H9 (cell line): ENCODE measurements around the gene MOGAT2. TPM values are rescaled to one million over a fixed set of nuclear protein-coding genes. Genes with fewer than 3 reads are reported as not detected.

ENCODE experiments used
- DNase-seq: peaks from one replicate; pipeline ENCODE4 v3.0.0-alpha.2; 2017
- H2AFZ ChIP-seq: one replicate; pipeline ENCODE4 v1.6.1; 2013; ENCODE audit warnings: mild to moderate bottlenecking, low read length, control low read depth, moderate library complexity
- H2AK5ac ChIP-seq: 2 replicates; pipeline ENCODE4 v1.6.1; 2013; ENCODE audit warnings: low read length, control low read depth, mixed read lengths; ENCODE audit not compliant: insufficient read length
- H2BK120ac ChIP-seq: one replicate; pipeline ENCODE4 v1.6.1; 2013; ENCODE audit warnings: low read depth, mild to moderate bottlenecking, low read length, control low read depth, inconsistent platforms; ENCODE audit not compliant: poor library complexity, severe bottlenecking
- H2BK12ac ChIP-seq: 2 replicates; pipeline ENCODE4 v1.6.1; 2013; ENCODE audit warnings: low read length, control low read depth, mixed read lengths, low read depth; ENCODE audit not compliant: insufficient read length
- H2BK15ac ChIP-seq: 2 replicates; pipeline ENCODE4 v1.6.1; 2013; ENCODE audit warnings: low read depth, low read length, control low read depth
- H2BK20ac ChIP-seq: one replicate; pipeline ENCODE4 v1.6.1; 2013; ENCODE audit warnings: low read depth, mild to moderate bottlenecking, low read length, control low read depth, inconsistent platforms; ENCODE audit not compliant: poor library complexity, severe bottlenecking
- H2BK5ac ChIP-seq: 2 replicates; pipeline ENCODE4 v1.6.1; 2013; ENCODE audit warnings: low read length, control low read depth, mixed read lengths; ENCODE audit not compliant: insufficient read length
- H3K14ac ChIP-seq: 2 replicates; pipeline ENCODE4 v1.6.1; 2013; ENCODE audit warnings: low read length, control low read depth; ENCODE audit not compliant: insufficient read depth
- H3K18ac ChIP-seq: 2 replicates; pipeline ENCODE4 v1.6.1; 2013; ENCODE audit warnings: low read depth, mild to moderate bottlenecking, mixed read lengths, low read length, control low read depth; ENCODE audit not compliant: insufficient read length
- H3K23ac ChIP-seq: 2 replicates; pipeline ENCODE4 v1.6.1; 2013; ENCODE audit warnings: low read length, control low read depth, mixed read lengths, low read depth; ENCODE audit not compliant: insufficient read length
- H3K23me2 ChIP-seq: 2 replicates; pipeline ENCODE4 v1.6.1; 2013; ENCODE audit warnings: low read depth, mild to moderate bottlenecking, mixed read lengths, low read length, control low read depth; ENCODE audit not compliant: insufficient read length, poor library complexity, severe bottlenecking
- H3K27ac ChIP-seq: 2 replicates; pipeline ENCODE4 v1.5.1; 2013; ENCODE audit warnings: low read length, control low read depth, mixed read lengths, low read depth; ENCODE audit not compliant: insufficient read length
- H3K27me3 ChIP-seq: 2 replicates; pipeline ENCODE4 v1.6.1; 2013; ENCODE audit warnings: low read length, control low read depth, inconsistent platforms; ENCODE audit not compliant: insufficient read depth
- H3K4ac ChIP-seq: 2 replicates; pipeline ENCODE4 v1.6.1; 2013; ENCODE audit warnings: low read depth, mild to moderate bottlenecking, control low read depth, inconsistent platforms, low read length, moderate library complexity
- H3K4me1 ChIP-seq: 2 replicates; pipeline ENCODE4 v1.6.1; 2013; ENCODE audit warnings: low read length, control low read depth, inconsistent platforms; ENCODE audit not compliant: insufficient read depth
- H3K4me2 ChIP-seq: 2 replicates; pipeline ENCODE4 v1.6.1; 2013; ENCODE audit warnings: low read length, control low read depth, mixed read lengths; ENCODE audit not compliant: insufficient read length, insufficient read depth
- H3K56ac ChIP-seq: 2 replicates; pipeline ENCODE4 v1.6.1; 2013; ENCODE audit warnings: low read depth, mild to moderate bottlenecking, mixed read lengths, low read length, control low read depth; ENCODE audit not compliant: insufficient read length
- H3K79me1 ChIP-seq: 2 replicates; pipeline ENCODE4 v1.6.1; 2013; ENCODE audit warnings: low read depth, mild to moderate bottlenecking, moderate library complexity, low read length, control low read depth, inconsistent platforms; ENCODE audit not compliant: insufficient read depth, poor library complexity, severe bottlenecking
- H3K79me2 ChIP-seq: 2 replicates; pipeline ENCODE4 v1.6.1; 2013; ENCODE audit warnings: low read length, control low read depth, inconsistent platforms; ENCODE audit not compliant: insufficient read depth
- H3K9ac ChIP-seq: 2 replicates; pipeline ENCODE4 v1.6.1; 2013; ENCODE audit warnings: low read length, control low read depth, mixed read lengths; ENCODE audit not compliant: insufficient read length; ENCODE audit errors: extremely low read depth
- H3K9me3 ChIP-seq: one replicate; pipeline ENCODE4 v1.6.1; 2013; ENCODE audit warnings: low read depth, low read length, inconsistent platforms; ENCODE audit not compliant: control insufficient read depth
- H3T11ph ChIP-seq: one replicate; pipeline ENCODE4 v1.6.1; 2013; ENCODE audit warnings: mild to moderate bottlenecking, low read length, control low read depth, inconsistent platforms
- H4K20me1 ChIP-seq: one replicate; pipeline ENCODE4 v1.6.1; 2013; ENCODE audit not compliant: control insufficient read depth, insufficient read length, insufficient read depth
- H4K5ac ChIP-seq: 2 replicates; pipeline ENCODE4 v1.6.1; 2013; ENCODE audit warnings: low read depth, mild to moderate bottlenecking, mixed read lengths, low read length, control low read depth; ENCODE audit not compliant: insufficient read length
- H4K8ac ChIP-seq: replicated peaks from 2 replicates; pipeline ENCODE4 v1.6.1; 2013; ENCODE audit warnings: low read length, control low read depth, mixed read lengths, low read depth; ENCODE audit not compliant: insufficient read length
- H4K91ac ChIP-seq: 2 replicates; pipeline ENCODE4 v1.6.1; 2013; ENCODE audit warnings: low read depth, mild to moderate bottlenecking, moderate library complexity, mixed read lengths, low read length, control low read depth; ENCODE audit not compliant: insufficient read length
- H3K27ac Mint-ChIP-seq, 3 experiments: 2 replicates in 2 of 3; 3 replicates in 1 of 3; pipeline ENCODE4 v1.8.0; 2020 to 2021; ENCODE audit warnings: mixed read lengths in 3 of 3, mild to moderate bottlenecking in 1 of 3, moderate library complexity in 1 of 3
- H3K27me3 Mint-ChIP-seq: 2 replicates; pipeline ENCODE4 v1.8.0; 2021; ENCODE audit warnings: low read depth, mild to moderate bottlenecking, moderate library complexity, mixed read lengths
- H3K36me3 Mint-ChIP-seq, 3 experiments: 2 replicates in 2 of 3; 3 replicates in 1 of 3; pipeline ENCODE4 v1.8.0; 2020 to 2021; ENCODE audit warnings: low read depth in 3 of 3, mixed read lengths in 3 of 3; ENCODE audit not compliant: insufficient read depth in 1 of 3
- H3K4me1 Mint-ChIP-seq, 2 experiments: 2 replicates each; pipeline ENCODE4 v1.8.0; 2020; ENCODE audit warnings: mixed read lengths in 2 of 2
- H3K4me3 Mint-ChIP-seq, 2 experiments: 2 replicates in 1 of 2; 3 replicates in 1 of 2; pipeline ENCODE4 v1.8.0; 2020 to 2021; ENCODE audit warnings: mild to moderate bottlenecking in 2 of 2, mixed read lengths in 2 of 2, moderate library complexity in 1 of 2
- H3K9me3 Mint-ChIP-seq, 2 experiments: 2 replicates in 1 of 2; 3 replicates in 1 of 2; pipeline ENCODE4 v1.8.0; 2020; ENCODE audit warnings: mild to moderate bottlenecking in 2 of 2, mixed read lengths in 2 of 2, moderate library complexity in 1 of 2
- CTCF ChIP-seq: fragments of 200-600 bp; sonication (generic); conservative IDR thresholded peaks from 3 replicates; pipeline ENCODE4 v1.8.0; 2021; ENCODE audit warnings: antibody characterized with exemption, mild to moderate bottlenecking
- WGBS: extraction: QIAGEN DNeasy Blood & Tissue Kit; methylation state at CpG from one replicate; pipeline ENCODE4 v1.1.7; 2013; ENCODE audit warnings: missing lambda C conversion rate, low lambda C conversion rate, mixed read lengths; ENCODE audit not compliant: insufficient read length; ENCODE audit errors: extremely low coverage; 5-methylcytosine and 5-hydroxymethylcytosine counted together
- total RNA-seq: library from RNA; stranded (reverse); gene quantifications from 2 replicates; pipeline ENCODE4 v1.2.1, GENCODE V29; 2021

Gene MOGAT2
- total RNA-seq, 1 experiment from 2014 or later, result not detected

DNA sequence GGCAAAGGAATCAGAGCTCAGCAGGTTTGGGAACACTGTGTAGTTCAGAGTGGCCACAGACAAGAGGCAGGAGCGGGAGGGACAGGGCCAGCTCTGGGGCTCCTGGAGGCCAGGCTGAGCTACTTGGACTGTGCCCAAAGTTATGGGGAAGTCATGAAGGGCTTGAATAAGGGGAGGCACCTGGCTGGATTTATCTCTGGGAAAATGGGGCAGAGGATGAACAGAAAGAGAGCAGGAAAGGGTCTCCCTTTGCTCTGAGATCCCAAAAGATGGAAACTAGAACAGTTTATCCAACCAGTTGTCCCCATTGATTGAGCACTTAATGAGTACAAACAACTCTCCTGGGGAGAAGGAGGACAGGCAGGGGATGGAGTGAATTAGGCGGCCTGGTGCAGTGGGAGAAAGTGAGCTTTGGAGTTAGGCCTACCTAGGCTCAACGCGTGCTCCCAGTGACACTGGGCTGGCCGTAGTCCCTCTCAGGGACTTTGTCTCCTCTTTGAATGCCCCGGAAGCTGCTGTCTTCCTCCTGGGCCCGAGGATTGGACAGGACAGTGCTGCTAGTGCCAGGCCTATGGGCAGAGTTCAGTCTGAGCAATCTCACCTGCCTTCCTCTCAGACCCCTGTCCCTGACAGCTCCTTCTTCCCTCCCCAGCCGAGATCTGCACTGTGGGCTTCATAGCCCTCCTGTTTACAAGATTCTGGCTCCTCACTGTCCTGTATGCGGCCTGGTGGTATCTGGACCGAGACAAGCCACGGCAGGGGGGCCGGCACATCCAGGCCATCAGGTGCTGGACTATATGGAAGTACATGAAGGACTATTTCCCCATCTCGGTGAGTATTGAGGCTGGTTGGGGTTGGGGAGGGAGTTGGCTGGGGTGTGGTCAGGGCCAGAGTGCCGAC lies 2.0 kb downstream of the MOGAT2 start:
- Histone ChIP-seq H3K23ac (no peak overlapping the region), H4K5ac (no peak overlapping the region), H2BK15ac (no peak overlapping the region), H3K27ac (no peak overlapping the region), H3K14ac (no peak overlapping the region), H3T11ph (no peak overlapping the region), H3K79me1 (no peaks in the 10 kb centered on the region), H3K79me2 (no peaks in the 10 kb centered on the region), H3K18ac (no peak overlapping the region), H2BK20ac (no peak overlapping the region), H2BK12ac (no peak overlapping the region), H2BK120ac (no peak overlapping the region), H3K4me1 (peaks cover 2% of the 10 kb centered on the region; the same call in 1 of the 2 replicates), H3K9ac (no peak overlapping the region), H3K56ac (no peak overlapping the region), H2AK5ac (no peak overlapping the region), H3K27me3 (peaks cover 15% of the 10 kb centered on the region; the same call in 1 of the 2 replicates), H3K23me2 (no peaks in the 10 kb centered on the region), H2BK5ac (no peak overlapping the region), H3K4me2 (no peak overlapping the region), H2AFZ (no peak overlapping the region), H3K4ac (no peak overlapping the region), H4K91ac (no peak overlapping the region), H3K9me3 (no peaks in the 10 kb centered on the region), H4K20me1 (no peaks in the 10 kb centered on the region), H4K8ac (no peak overlapping the region)
- DNase-seq, result no peak
- no peak overlapping the region; a peak in 1 of 5 replicates for H3K4me3 Mint-ChIP-seq
- H3K27me3 Mint-ChIP-seq, result peaks cover 71% of the 10 kb centered on the region
- H3K9me3 Mint-ChIP-seq, result no peaks in the 10 kb centered on the region; a peak in 1 of 5 replicates
- H3K36me3 Mint-ChIP-seq, result no peaks in the 10 kb centered on the region
- peaks cover 12 to 22% of the 10 kb centered on the region in 2 experiments for H3K4me1 Mint-ChIP-seq
- TF ChIP-seq CTCF, result no peak
- H3K27ac Mint-ChIP-seq, result no peak overlapping the region
- WGBS, result no CpG with 5 or more reads among the region's 14 CpGs
